ENCODE measurements around the gene FARSB.

GRCh38 chr2:222703886-222704285 lies 48.0 kb upstream of the FARSB start:
- TF ChIP-seq L3MBTL2 (conservative IDR thresholded peaks at IDR 0.05), result no peak
- TF ChIP-seq FOXA1 (IDR thresholded peaks at IDR 0.05), result no peak
- no peak for TF ChIP-seq HDGF (IDR thresholded peaks at IDR 0.05; ENCODE audit: borderline replicate concordance)
- TF ChIP-seq ELF4 (IDR thresholded peaks at IDR 0.05), result no peak
- no peak for TF ChIP-seq FOXM1 (IDR thresholded peaks at IDR 0.05; ENCODE audit: borderline replicate concordance)
- TF ChIP-seq SP1 (IDR thresholded peaks at IDR 0.05), result no peak
- no peak for TF ChIP-seq NFRKB (IDR thresholded peaks at IDR 0.05)
- TF ChIP-seq PKNOX1 (IDR thresholded peaks at IDR 0.05), result no peak
- TF ChIP-seq BHLHE40 (IDR thresholded peaks at IDR 0.05; ENCODE audit: borderline replicate concordance), result no peak
